Ovary (tissue), 3 donors: ENCODE measurements around the gene MAD1L1.

Experiments
- CTCF ChIP-seq, 3 donors: fragments of 450-650 bp in 2 of 3; fragments of 200-600 bp in 1 of 3; IDR thresholded peaks; one replicate each; pipeline versions ENCODE4 v1.5.1 to v1.8.0; 2016 to 2022; ENCODE audit warnings: antibody characterized with exemption in 3 of 3, mild to moderate bottlenecking in 1 of 3
- EP300 ChIP-seq: sonication (generic); formaldehyde crosslinking; IDR thresholded peaks from one replicate; pipeline ENCODE4 v1.6.1; 2017; ENCODE audit warnings: antibody characterized with exemption
- POLR2A ChIP-seq: fragments of 450-650 bp; IDR thresholded peaks from one replicate; pipeline ENCODE4 v1.6.1; 2017; ENCODE audit warnings: antibody characterized with exemption, mild to moderate bottlenecking, moderate library complexity
- donor health status: DM: no; HTN: no; CAD: no.

DNA sequence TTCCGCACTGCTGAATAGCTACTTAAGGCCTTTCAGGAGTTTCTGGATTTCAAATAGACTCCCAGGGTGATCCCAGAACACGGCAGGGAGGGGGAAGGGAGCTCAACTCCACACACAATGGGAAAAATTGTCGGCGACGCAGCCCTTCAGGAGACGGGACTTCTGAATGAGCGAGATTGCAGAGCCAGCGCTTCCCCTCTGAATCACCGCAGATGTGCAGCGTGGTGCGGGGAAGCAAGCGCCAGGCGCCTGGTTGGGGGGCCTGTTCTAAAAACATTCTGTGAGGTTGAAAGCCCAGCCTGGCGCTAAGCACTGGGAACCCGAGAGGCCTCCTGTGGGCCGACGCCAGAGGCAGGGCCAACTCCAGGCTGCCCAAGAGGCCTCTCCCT, 163.3 kb downstream of the MAD1L1 start:
- no peak for TF ChIP-seq CTCF (IDR thresholded peaks at IDR 0.05)
- TF ChIP-seq POLR2A = no peak
- TF ChIP-seq EP300 = no peak
